HFFc6 (cell line): ENCODE measurements around the gene RABIF. TPM values are rescaled to one million over a fixed set of nuclear protein-coding genes. Genes with fewer than 3 reads are reported as not detected.
A peak's percentile ranks its signal among the peaks of the same experiment; 100 is the strongest.
"Not testable (repeated sequence)": the region's sequence is repeated elsewhere in the genome, so short reads cannot be mapped to it uniquely, and the experiment has no call there.

ENCODE experiments used
- DNase-seq: peaks from one replicate; pipeline ENCODE4 v3.0.0-alpha.2; 2018
- H3K27ac Mint-ChIP-seq: 2 replicates; pipeline ENCODE4 v1.8.0; 2020; ENCODE audit warnings: mild to moderate bottlenecking, mixed read lengths
- H3K27me3 Mint-ChIP-seq: 2 replicates; pipeline ENCODE4 v1.8.0; 2021; ENCODE audit warnings: mild to moderate bottlenecking, moderate library complexity, mixed read lengths; ENCODE audit not compliant: insufficient read depth
- H3K36me3 Mint-ChIP-seq: 2 replicates; pipeline ENCODE4 v1.8.0; 2021; ENCODE audit warnings: low read depth, mixed read lengths
- H3K4me1 Mint-ChIP-seq: 2 replicates; pipeline ENCODE4 v1.8.0; 2020; ENCODE audit warnings: low read depth, mixed read lengths
- H3K4me3 Mint-ChIP-seq: 2 replicates; pipeline ENCODE4 v1.8.0; 2020; ENCODE audit warnings: mild to moderate bottlenecking, moderate library complexity, mixed read lengths
- H3K9me3 Mint-ChIP-seq: 2 replicates; pipeline ENCODE4 v1.8.0; 2020; ENCODE audit warnings: mild to moderate bottlenecking, mixed read lengths
- CTCF ChIP-seq: fragments of 200-600 bp; sonication (generic); IDR thresholded peaks from 2 replicates; pipeline ENCODE4 v1.5.0; 2021; ENCODE audit warnings: antibody characterized with exemption, mild to moderate bottlenecking
- total RNA-seq, 6 experiments: library from RNA; stranded (reverse); fragmentation: NEBNext Ultra II Directional; extraction: Animal tissue kit (Norgen Biotek cat#: 25700); gene quantifications; 2 replicates in 1 of 6; 3 replicates in 5 of 6; pipeline ENCODE4 v1.2.3, GENCODE V29; 2021

The RABIF gene
- total RNA-seq, 6 experiments from 2014 or later, result 9.0 to 11.7 (median 10.9) TPM

- Mint-ChIP-seq H3K27me3 (peaks cover 1% of the 10 kb centered on the region), H3K36me3 (0 out of 2 replicates have a peak, but pooled peaks cover 4% of the 10 kb centered on the region), H3K4me3 (no peak overlapping the region), H3K4me1 (no peaks in the 10 kb centered on the region), H3K9me3 (peaks cover 5% of the 10 kb centered on the region), H3K27ac (no peak overlapping the region)
- no peak for DNase-seq
- no peak for TF ChIP-seq CTCF
Measured at GRCh38 chr1:202932476-202932875, 43.5 kb upstream of the RABIF start.

- H3K9me3 Mint-ChIP-seq, result no peaks in the 10 kb centered on the region
- peaks cover 4% of the 10 kb centered on the region; the same call in 1 of the 2 replicates for H3K36me3 Mint-ChIP-seq
- peak; percentile 78 for TF ChIP-seq CTCF
- H3K27ac Mint-ChIP-seq, result peak within 1 kb of the TSS; percentile 90
- H3K4me3 Mint-ChIP-seq, result peak within 1 kb of the TSS; percentile 96
- DNase-seq, result peak; percentile 93
- H3K4me1 Mint-ChIP-seq, result peaks cover 29% of the 10 kb centered on the region
- H3K27me3 Mint-ChIP-seq, result no peaks in the 10 kb centered on the region; the same call in 1 of the 2 replicates
Measured at GRCh38 chr1:202926581-202927491, 37.9 kb upstream of the RABIF start, which contains the start of gene KLHL12. Gene KLHL12, minus strand, starts transcription at chr1:202927234. Its CDS starts 2,072 bp downstream, at chr1:202925162.

- Mint-ChIP-seq H3K27ac (no peak overlapping the region), H3K4me1 (peaks cover 29% of the 10 kb centered on the region), H3K4me3 (no peak overlapping the region)
Measured at GRCh38 chr1:202923533-202923932, 34.6 kb upstream of the RABIF start.

GRCh38 chr1:202919615-202920014 lies 30.7 kb upstream of the RABIF start:
- no peak for TF ChIP-seq CTCF
- H3K27me3 Mint-ChIP-seq, result no peaks in the 10 kb centered on the region
- H3K36me3 Mint-ChIP-seq, result peaks cover 10% of the 10 kb centered on the region
- H3K9me3 Mint-ChIP-seq, result no peaks in the 10 kb centered on the region
- H3K27ac Mint-ChIP-seq, result no peak overlapping the region
- no peak for DNase-seq
- H3K4me3 Mint-ChIP-seq, result no peak overlapping the region
- H3K4me1 Mint-ChIP-seq, result peaks cover 14% of the 10 kb centered on the region

More at GRCh38 chr1:202923533-202923932, 34.6 kb upstream of the RABIF start:
- TF ChIP-seq CTCF, result no peak
- DNase-seq, result no peak
- H3K9me3 Mint-ChIP-seq, result no peaks in the 10 kb centered on the region
- H3K27me3 Mint-ChIP-seq, result no peaks in the 10 kb centered on the region
- peaks cover 4% of the 10 kb centered on the region; the same call in 1 of the 2 replicates for H3K36me3 Mint-ChIP-seq

- H3K27ac Mint-ChIP-seq, result no peak overlapping the region
- no peaks in the 10 kb centered on the region; the same call in 1 of the 2 replicates for H3K27me3 Mint-ChIP-seq
- H3K36me3 Mint-ChIP-seq, result peaks cover 37% of the 10 kb centered on the region
- no peak for TF ChIP-seq CTCF
- no peak for DNase-seq
- no peaks in the 10 kb centered on the region for H3K4me1 Mint-ChIP-seq
- no peak overlapping the region for H3K4me3 Mint-ChIP-seq
- H3K9me3 Mint-ChIP-seq, result no peaks in the 10 kb centered on the region
Measured at GRCh38 chr1:202915146-202915545, 26.2 kb upstream of the RABIF start.

- H3K27ac Mint-ChIP-seq, DNase-seq, H3K4me1 Mint-ChIP-seq, H3K9me3 Mint-ChIP-seq, H3K4me3 Mint-ChIP-seq, H3K27me3 Mint-ChIP-seq: not testable (repeated sequence)
- peaks cover 34% of the 10 kb centered on the region for H3K36me3 Mint-ChIP-seq
Measured at GRCh38 chr1:202912476-202912875, 23.5 kb upstream of the RABIF start.
